ENCODE measurements around the gene DDX10.
A peak's percentile ranks its signal among the peaks of the same experiment; 100 is the strongest.
"Not testable (repeated sequence)": the region's sequence is repeated elsewhere in the genome, so short reads cannot be mapped to it uniquely, and the experiment has no call there.

Gene DDX10

GRCh38 chr11:108664730-108665525 is at the start of gene DDX10:
TSS of gene DDX10 (plus strand) at chr11:108665069. CDS start at chr11:108665154, 85 bp downstream.
- peak; percentile 99 for DNase-seq

- no peak for DNase-seq
Observed at GRCh38 chr11:108616549-108616948, 48.3 kb upstream of the DDX10 start.

- DNase-seq: no peak
Observed at GRCh38 chr11:108617055-108617454, 47.8 kb upstream of the DDX10 start.

- DNase-seq: no peak
Observed at GRCh38 chr11:108618529-108618928, 46.3 kb upstream of the DDX10 start.

DNA sequence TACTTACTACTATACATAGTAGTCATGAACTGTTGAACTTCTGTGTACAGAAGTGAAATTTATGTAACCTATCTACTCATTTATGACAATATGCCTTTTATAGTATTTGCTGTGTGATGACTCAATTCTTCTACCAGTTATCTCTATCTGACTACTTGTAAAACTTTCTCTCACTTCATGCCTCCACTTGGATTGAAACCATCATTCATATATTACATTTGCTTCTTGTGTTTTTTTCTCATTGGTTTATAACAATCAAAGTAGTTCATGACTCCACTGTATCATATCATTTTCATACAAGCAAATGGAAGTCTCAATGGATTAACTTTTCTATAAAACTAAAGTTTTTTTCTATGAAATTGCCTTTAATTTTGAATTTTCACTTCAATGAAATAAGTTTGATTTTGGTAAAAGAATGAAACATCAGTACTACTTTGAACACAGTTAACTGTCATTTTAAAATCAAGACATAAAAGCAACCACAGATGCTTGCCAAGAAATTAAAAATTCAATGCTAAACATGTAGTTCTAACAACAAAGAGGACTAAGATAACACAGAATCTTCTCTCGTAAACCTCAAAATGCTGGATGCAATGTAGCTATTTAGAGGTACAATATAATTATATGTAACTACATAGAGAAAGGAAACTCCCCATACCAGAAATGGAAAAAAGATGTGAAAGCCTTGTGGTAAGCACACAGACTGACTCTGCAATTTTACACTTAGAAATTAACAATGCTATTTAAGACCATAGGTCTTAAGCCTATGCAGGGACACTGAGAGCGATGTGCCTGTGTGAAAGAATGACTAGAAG is 43.7 kb upstream of the DDX10 start:
- no peak for DNase-seq

- no peak for DNase-seq
Observed at GRCh38 chr11:108622341-108622740, 42.5 kb upstream of the DDX10 start.

GRCh38 chr11:108624196-108624925 is 40.5 kb upstream of the DDX10 start:
- DNase-seq: no peak

DNA sequence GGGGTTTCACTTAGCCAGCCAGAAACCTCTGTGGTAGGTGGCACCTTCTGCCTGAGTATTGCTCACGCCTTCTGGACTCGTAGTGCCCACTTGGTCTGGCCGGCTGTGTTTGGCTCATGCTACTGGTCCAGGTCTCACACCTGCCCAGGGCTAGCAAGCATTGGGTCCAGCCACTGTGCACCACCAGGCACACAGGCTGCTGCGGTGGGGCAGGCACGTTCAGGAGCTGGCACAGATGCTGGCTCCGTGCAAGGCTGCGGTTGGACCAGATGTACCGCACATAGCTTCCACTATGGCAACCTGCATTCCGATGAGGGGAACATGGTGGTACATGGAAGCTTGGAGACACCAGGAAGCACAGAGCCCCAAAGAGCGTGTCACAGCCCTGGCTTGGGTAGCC is 36.5 kb upstream of the DDX10 start:
- no peak for DNase-seq

DNA sequence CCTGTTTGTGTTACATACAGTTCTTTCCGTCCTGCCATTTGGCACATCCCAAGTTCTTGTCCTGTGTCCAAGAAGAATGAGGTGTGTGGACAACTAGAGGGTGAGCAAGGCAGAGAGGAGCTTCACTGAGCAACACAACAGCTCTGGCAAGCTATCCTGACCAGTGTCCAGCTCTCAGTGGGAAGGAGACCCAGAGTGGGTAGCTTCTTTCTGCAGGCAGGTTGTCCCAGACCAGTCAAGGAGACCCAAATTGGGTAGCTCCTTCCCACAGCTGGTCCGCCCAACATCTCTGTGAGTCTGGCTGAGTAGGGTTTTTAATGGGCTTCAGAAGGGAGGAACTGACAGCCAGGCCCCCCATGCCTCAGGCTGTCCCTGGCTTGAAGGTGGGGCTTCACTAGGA is 36.1 kb upstream of the DDX10 start:
- no peak for DNase-seq

DNA sequence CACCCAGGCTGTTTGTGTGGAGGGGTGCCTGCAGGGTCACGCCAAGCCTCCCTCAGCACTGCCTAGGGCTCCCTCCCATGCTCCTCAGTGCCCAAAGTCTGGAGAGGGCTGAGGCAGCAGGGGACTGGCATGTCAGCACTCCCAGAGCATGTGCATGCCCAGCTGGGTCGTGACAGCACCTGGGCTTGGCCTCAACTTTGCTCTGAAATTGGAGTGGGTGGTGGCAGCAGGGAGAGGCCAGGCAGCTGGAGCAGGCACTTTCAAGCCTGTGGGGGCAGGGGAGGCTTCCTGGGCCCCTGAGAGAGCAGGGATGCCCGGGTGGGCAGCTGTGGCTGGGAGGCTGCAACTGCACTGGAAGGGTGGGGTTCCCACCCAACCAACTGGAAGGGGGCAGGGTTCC is 35.6 kb upstream of the DDX10 start:
- DNase-seq: no peak

DNA sequence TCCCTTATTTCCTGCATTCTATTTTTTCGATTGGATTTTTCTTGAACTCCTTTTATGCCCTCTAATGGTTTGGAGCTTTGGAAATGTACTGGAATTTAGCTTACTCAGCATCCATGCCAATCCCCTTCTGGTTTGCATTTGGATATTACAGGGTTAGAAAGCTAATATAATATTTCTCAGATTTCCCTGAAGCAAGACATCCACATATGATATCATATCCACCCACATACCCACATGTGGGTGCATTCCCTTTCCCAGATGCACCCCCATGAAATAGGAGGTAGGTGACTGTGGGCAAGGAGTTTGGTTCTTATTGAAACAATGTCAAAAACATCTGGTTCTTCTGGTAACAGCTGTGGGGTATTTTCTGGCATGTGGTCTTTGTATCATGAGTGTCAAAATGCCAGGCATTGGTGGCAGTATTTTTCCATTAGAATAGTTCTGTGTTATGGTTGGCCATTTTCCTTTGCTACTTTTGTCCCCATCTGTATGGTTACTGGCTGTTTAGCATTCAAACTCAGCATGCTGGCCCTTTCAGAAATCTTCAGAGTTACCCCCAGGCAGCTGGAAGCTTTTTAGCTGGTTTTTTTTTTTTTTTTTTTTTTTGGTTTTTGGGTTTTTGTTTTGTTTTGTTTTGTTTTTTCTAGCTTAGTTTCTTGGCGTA is 32.7 kb upstream of the DDX10 start:
- no peak for DNase-seq

GRCh38 chr11:108635106-108635505 is 29.8 kb upstream of the DDX10 start:
- no peak for DNase-seq

- DNase-seq: no peak
Observed at GRCh38 chr11:108636222-108636621, 28.6 kb upstream of the DDX10 start.

- no peak for DNase-seq
Observed at GRCh38 chr11:108639146-108639545, 25.7 kb upstream of the DDX10 start.

GRCh38 chr11:108641752-108642151 is 23.1 kb upstream of the DDX10 start:
- DNase-seq: not testable (repeated sequence)

DNA sequence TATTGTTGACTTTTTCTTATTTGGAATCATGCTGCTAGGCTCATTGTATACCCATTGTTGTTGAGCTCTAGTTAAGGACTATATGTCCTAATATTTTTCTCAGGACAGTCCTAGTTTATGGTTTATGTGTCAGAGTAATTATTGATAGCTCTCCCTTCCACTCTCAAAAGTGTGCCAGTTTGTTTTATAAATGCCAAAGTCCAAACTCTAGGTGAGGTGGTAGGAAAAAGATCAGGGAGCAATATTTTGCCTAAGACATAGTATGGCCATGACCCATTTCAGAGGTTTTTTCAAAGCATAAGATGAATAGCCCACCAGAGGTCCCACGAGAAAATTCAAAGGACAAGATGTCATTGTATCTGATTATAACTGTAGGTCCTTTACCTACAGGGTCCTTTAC is 20.9 kb upstream of the DDX10 start:
- no peak for DNase-seq

DNA sequence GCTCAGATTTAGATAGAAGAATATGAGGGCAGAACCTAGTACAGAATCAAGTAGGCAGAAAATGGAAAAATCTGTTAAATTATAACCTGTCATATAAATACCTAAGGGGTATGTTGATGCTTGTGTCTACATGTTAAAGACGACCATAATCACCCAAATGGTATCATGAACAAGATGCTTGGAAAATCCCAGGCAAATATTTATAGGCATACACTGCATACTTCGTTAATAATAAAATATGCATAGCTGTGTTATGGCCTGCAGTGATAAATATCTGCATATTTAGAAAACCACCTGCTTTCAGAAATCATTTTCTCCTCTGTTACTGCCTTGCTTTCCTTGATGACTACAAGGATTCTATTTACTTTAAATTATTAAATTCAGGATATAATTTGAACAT is 18.9 kb upstream of the DDX10 start:
- DNase-seq: no peak

DNA sequence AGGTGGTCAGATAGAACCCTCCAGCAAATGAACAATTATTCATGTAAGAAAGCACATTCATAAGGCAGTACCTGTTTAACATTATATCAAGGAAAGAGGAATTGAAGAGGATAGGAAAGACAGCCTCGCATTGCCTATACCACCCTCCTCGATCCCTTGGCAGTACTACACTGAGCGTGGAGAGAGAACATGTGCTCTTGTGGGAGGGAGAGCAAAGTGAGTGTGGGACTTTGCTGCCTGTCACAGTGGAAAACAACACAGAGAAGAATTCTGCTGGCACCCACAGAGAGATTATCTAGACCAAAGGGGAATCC is 17.5 kb upstream of the DDX10 start:
- DNase-seq: no peak

GRCh38 chr11:108647701-108648527 is 17.0 kb upstream of the DDX10 start:
- peak; percentile 72 for DNase-seq

GRCh38 chr11:108648528-108648885 is 16.4 kb upstream of the DDX10 start:
- DNase-seq: no peak

- not testable (repeated sequence) for DNase-seq
Observed at GRCh38 chr11:108654100-108654499, 10.8 kb upstream of the DDX10 start.

- DNase-seq: peak; percentile 46
Observed at GRCh38 chr11:108654994-108655631, 9.8 kb upstream of the DDX10 start.
